ENCODE measurements around the gene CXXC5. TPM values are rescaled to one million over a fixed set of nuclear protein-coding genes. Genes with fewer than 3 reads are reported as not detected.

The CXXC5 gene
- total and polyA plus RNA-seq, 9 donors: 4.4 to 35.7 (median 8.7) TPM

GRCh38 chr5:139659695-139660101 is 11.5 kb downstream of the CXXC5 start:
- peaks cover 24% of the 10 kb centered on the region for H3K4me1 ChIP-seq (ENCODE audit: insufficient read depth)
- no peak for DNase-seq
- no peak overlapping the region for H3K27ac ChIP-seq
- intact Hi-C loops (cut with DNase I): no loop called here
- no peaks in the 10 kb centered on the region for H3K27me3 ChIP-seq
- H3K9me3 ChIP-seq: no peaks in the 10 kb centered on the region
- H3K4me3 ChIP-seq: no peak overlapping the region
- no peak for TF ChIP-seq POLR2A (IDR thresholded peaks at IDR 0.05)
- TF ChIP-seq CTCF (IDR thresholded peaks at IDR 0.05): no peak
- TF ChIP-seq EP300 (IDR thresholded peaks at IDR 0.05): no peak
- WGBS, 3 donors: 37 to 49% (median 47%) methylated on average over 13 of the region's 13 CpGs
- no peaks in the 10 kb centered on the region for H3K36me3 ChIP-seq

- 70 to 82% (median 70%) methylated on average over 9 to 14 of the region's 14 CpGs for WGBS, 3 donors
- H3K27ac ChIP-seq: no peak overlapping the region
- no peaks in the 10 kb centered on the region for H3K9me3 ChIP-seq
- intact Hi-C loops (cut with DNase I): no loop called here
- TF ChIP-seq EP300 (IDR thresholded peaks at IDR 0.05): no peak
- TF ChIP-seq POLR2A (IDR thresholded peaks at IDR 0.05): no peak
- TF ChIP-seq CTCF (IDR thresholded peaks at IDR 0.05): no peak
- peak overlapping the region; percentile 29 for H3K4me3 ChIP-seq
- H3K36me3 ChIP-seq: no peaks in the 10 kb centered on the region
- no peaks in the 10 kb centered on the region for H3K27me3 ChIP-seq
- no peak for DNase-seq
- H3K4me1 ChIP-seq (ENCODE audit: insufficient read depth): peaks cover 20% of the 10 kb centered on the region
Measured at GRCh38 chr5:139660105-139660922, 12.2 kb downstream of the CXXC5 start.

GRCh38 chr5:139660923-139661814 is 13.0 kb downstream of the CXXC5 start:
- Histone ChIP-seq H3K27ac (peak overlapping the region; percentile 15 to 19), H3K27me3 (no peaks in the 10 kb centered on the region), H3K4me1 (ENCODE audit: insufficient read depth) (peaks cover 15% of the 10 kb centered on the region), H3K9me3 (no peaks in the 10 kb centered on the region), H3K4me3 (peak overlapping the region; percentile 29), H3K36me3 (no peaks in the 10 kb centered on the region)
- TF ChIP-seq EP300 (IDR thresholded peaks at IDR 0.05) (no peak), POLR2A (IDR thresholded peaks at IDR 0.05) (no peak), CTCF (IDR thresholded peaks at IDR 0.05) (no peak)
- intact Hi-C loops (cut with DNase I): no loop called here
- peak; percentile 55 to 75 (median 73) for DNase-seq
- 46 to 71% (median 56%) methylated on average over 35 to 41 of the region's 41 CpGs for WGBS, 3 donors

GRCh38 chr5:139662617-139663016 is 14.5 kb downstream of the CXXC5 start:
- 85 to 91% (median 90%) methylated on average over 9 of the region's 9 CpGs for WGBS, 3 donors
- Histone ChIP-seq H3K27ac (no peak overlapping the region), H3K9me3 (no peaks in the 10 kb centered on the region), H3K27me3 (no peaks in the 10 kb centered on the region), H3K36me3 (no peaks in the 10 kb centered on the region), H3K4me1 (ENCODE audit: insufficient read depth) (peaks cover 13% of the 10 kb centered on the region), H3K4me3 (no peak overlapping the region)
- intact Hi-C loops (cut with DNase I): no loop called here
- no peak for TF ChIP-seq CTCF (IDR thresholded peaks at IDR 0.05)
- TF ChIP-seq POLR2A (IDR thresholded peaks at IDR 0.05): no peak
- TF ChIP-seq EP300 (IDR thresholded peaks at IDR 0.05): no peak
- DNase-seq: no peak
